Prostate gland (tissue), 2 donors: Measurements from ENCODE around the gene ARHGAP40. TPM values are rescaled to one million over a fixed set of nuclear protein-coding genes. Genes with fewer than 3 reads are reported as not detected.
A peak's percentile ranks its signal among the peaks of the same experiment; 100 is the strongest.

Source experiments
- DNase-seq: peaks from one replicate; pipeline ENCODE4 v3.0.0-alpha.2; 2019; ENCODE audit warnings: low spot score
- H3K27ac ChIP-seq, 2 donors: fragments of 200-600 bp; sonication (generic); 2 replicates each; pipeline ENCODE4 v1.5.1; 2017 to 2019
- H3K27me3 ChIP-seq: fragments of 200-600 bp; sonication (generic); replicated peaks from 2 replicates; pipeline ENCODE4 v1.5.1; 2019; ENCODE audit not compliant: insufficient read depth
- H3K36me3 ChIP-seq, 2 donors: fragments of 200-600 bp; sonication (generic); 1 replicate in 1 of 2; 2 replicates in 1 of 2; pipeline versions ENCODE4 v1.5.1 to v1.8.1; 2017 to 2019
- H3K4me1 ChIP-seq: fragments of 200-600 bp; sonication (generic); replicated peaks from 2 replicates; pipeline ENCODE4 v1.5.1; 2019
- H3K4me3 ChIP-seq, 2 donors: fragments of 200-600 bp; sonication (generic); 2 replicates each; pipeline ENCODE4 v1.5.1; 2017 to 2019
- H3K9me3 ChIP-seq: fragments of 200-600 bp; sonication (generic); 2 replicates; pipeline ENCODE4 v1.5.1; 2017
- CTCF ChIP-seq, 4 experiments: fragments of 200-600 bp in 2 of 4; fragments of 450-650 bp in 2 of 4; sonication (generic) in 2 of 4; IDR thresholded peaks; 1 replicate in 3 of 4; 2 replicates in 1 of 4; pipeline ENCODE4 v1.5.1; 2016 to 2019; ENCODE audit warnings: antibody characterized with exemption in 4 of 4, mild to moderate bottlenecking in 2 of 4, moderate library complexity in 2 of 4
- POLR2A ChIP-seq: fragments of 450-650 bp; IDR thresholded peaks from one replicate; pipeline ENCODE4 v1.6.1; 2016; ENCODE audit warnings: antibody characterized with exemption, mild to moderate bottlenecking
- POLR2AphosphoS5 ChIP-seq: sonication (generic); formaldehyde crosslinking; IDR thresholded peaks from one replicate; pipeline ENCODE4 v1.6.1; 2017; ENCODE audit warnings: antibody characterized with exemption
- WGBS: methylation state at CpG from one replicate; pipeline ENCODE4 v1.1.5; 2018; 5-methylcytosine and 5-hydroxymethylcytosine counted together
- intact Hi-C: fragments of 100-400 bp; cut with DNase I; formaldehyde crosslinking; loops from one replicate; pipeline ENCODE4 v1.14.2; 2022
- total RNA-seq, 2 donors: library from RNA; depleted of rRNA; stranded (reverse); fragments of >200 nt; gene quantifications; one replicate each; pipeline ENCODE4 v1.1.0, GENCODE V29; 2016

ARHGAP40 gene
- total RNA-seq, 2 donors from 2014 or later, result 0.85 to 4.5 TPM

DNA sequence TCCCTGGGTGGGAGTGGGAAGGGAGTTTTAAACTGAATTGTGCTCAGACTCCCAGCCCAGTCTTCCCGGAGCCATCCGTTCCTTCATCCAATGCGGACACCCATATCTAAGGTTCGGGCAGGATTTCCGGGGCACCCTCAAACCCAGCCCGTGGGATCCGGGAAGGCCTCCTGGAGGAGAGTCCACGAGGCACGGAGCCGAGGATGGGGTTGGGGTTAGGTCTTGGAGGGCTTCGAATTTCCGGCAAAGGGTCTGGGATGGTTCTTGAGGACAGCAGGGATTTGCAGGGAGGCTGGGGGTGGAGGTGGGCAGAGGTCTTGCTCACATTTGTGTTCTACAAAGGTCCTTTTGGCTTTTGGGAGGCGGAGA is 73.1 kb downstream of the ARHGAP40 start:
- H3K4me3 ChIP-seq, result no peak overlapping the region
- H3K27me3 ChIP-seq, result peaks cover 4% of the 10 kb centered on the region
- H3K27ac ChIP-seq, result no peak overlapping the region
- DNase-seq, result no peak
- TF ChIP-seq CTCF (IDR thresholded peaks at IDR 0.05) (no peak), POLR2AphosphoS5 (no peak), POLR2A (no peak)
- 30% methylated on average over 13 of the region's 13 CpGs for WGBS
- no peaks in the 10 kb centered on the region for H3K4me1 ChIP-seq
- intact Hi-C loops, result no loop called here
- no peaks in the 10 kb centered on the region for H3K36me3 ChIP-seq
- H3K9me3 ChIP-seq, result no peaks in the 10 kb centered on the region

DNA sequence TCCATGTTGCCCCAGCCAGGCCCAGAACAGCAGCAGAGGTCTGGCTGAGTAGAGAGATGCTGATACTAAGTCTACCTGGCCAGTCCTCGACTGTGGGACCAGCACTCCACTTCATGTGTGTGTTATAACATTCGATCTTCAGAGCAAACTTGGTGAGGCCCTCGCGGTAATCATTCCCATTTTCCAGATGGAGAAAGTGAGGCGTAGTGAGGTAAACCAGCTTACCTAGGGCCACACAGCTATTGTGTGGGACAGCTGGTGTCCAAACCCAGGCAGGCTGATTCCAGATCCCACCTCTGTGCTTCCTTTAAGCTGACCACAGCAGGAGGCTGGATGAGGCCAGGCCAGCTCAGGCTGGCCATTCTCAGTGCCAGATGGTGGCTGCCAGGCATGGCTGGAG is 75.0 kb downstream of the ARHGAP40 start:
- TF ChIP-seq POLR2AphosphoS5 (no peak), CTCF (IDR thresholded peaks at IDR 0.05) (no peak), POLR2A (no peak)
- Histone ChIP-seq H3K4me3 (no peak overlapping the region), H3K4me1 (no peaks in the 10 kb centered on the region), H3K9me3 (no peaks in the 10 kb centered on the region), H3K27ac (no peak overlapping the region), H3K36me3 (no peaks in the 10 kb centered on the region), H3K27me3 (peaks cover 4% of the 10 kb centered on the region)
- no peak for DNase-seq
- intact Hi-C loops, result no loop called here
- 84% methylated on average over 5 of the region's 5 CpGs for WGBS

- Histone ChIP-seq H3K27me3 (no peaks in the 10 kb centered on the region), H3K27ac (no peak overlapping the region), H3K4me3 (no peak overlapping the region), H3K36me3 (no peaks in the 10 kb centered on the region), H3K9me3 (no peaks in the 10 kb centered on the region), H3K4me1 (no peaks in the 10 kb centered on the region)
- 38% methylated on average over 9 of the region's 9 CpGs for WGBS
- no peak for TF ChIP-seq POLR2A
- TF ChIP-seq POLR2AphosphoS5, result no peak
- TF ChIP-seq CTCF (IDR thresholded peaks at IDR 0.05), result no peak
- no peak for DNase-seq
- intact Hi-C loops, result no loop called here
Measured at GRCh38 chr20:38680500-38681306, 79.1 kb downstream of the ARHGAP40 start.

DNA sequence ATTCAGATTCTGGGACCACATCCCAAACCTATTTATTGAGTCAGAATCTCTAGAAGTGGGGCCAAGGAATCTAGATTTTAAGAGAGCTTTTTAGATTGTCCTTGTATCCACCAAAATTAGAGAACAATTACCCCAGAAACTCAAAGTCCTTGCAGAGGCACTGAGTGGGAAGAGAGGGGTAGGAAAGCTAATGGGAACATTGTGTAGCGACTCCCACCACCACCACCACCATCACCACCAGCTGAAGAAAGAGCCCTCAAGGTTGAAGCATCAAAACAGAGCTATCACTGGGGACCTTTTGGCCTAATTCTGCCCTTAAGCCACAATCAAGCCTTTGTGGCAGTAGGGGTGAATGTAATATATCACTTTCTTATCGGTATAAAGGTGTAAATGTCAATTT is 83.7 kb downstream of the ARHGAP40 start:
- TF ChIP-seq CTCF (IDR thresholded peaks at IDR 0.05) (no peak), POLR2AphosphoS5 (no peak), POLR2A (no peak)
- WGBS, result 75% methylated on average over 2 of the region's 2 CpGs
- DNase-seq, result no peak
- Histone ChIP-seq H3K27me3 (no peaks in the 10 kb centered on the region), H3K4me1 (no peaks in the 10 kb centered on the region), H3K9me3 (no peaks in the 10 kb centered on the region), H3K27ac (no peak overlapping the region), H3K4me3 (no peak overlapping the region), H3K36me3 (no peaks in the 10 kb centered on the region)
- intact Hi-C loops, result no loop called here

DNA sequence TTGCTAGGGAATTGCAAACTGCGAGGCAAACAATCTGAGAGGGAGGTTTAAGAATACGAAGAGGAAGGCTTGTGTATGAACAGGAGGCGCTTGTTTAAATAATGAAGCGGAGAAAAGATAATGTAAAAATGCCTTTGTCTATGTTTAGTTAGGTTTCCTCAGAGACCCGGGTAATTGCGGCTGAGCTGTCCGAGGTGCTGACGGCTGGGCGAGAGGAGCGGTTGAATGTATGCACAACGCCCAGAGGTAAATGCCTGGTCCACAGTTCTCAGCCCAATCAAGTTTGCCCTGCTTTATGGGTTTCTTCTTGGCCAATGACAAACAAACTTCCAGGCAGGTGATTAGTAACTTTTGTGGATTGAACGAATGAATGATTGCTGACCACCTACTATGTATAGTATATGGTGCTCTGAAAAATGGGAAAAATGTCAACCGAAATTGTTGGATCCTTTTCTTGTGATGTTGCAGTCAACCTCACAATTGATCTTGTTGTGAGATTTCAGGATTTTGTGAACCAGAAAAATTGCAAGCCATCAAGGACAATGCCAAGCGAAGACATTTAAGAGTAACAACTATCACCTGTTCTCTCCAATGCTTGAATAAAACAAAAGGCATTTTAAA is 84.4 kb downstream of the ARHGAP40 start:
- Histone ChIP-seq H3K4me1 (no peaks in the 10 kb centered on the region), H3K27me3 (no peaks in the 10 kb centered on the region), H3K9me3 (no peaks in the 10 kb centered on the region), H3K27ac (no peak overlapping the region), H3K36me3 (no peaks in the 10 kb centered on the region), H3K4me3 (no peak overlapping the region)
- WGBS, result 11% methylated on average over 14 of the region's 14 CpGs
- TF ChIP-seq POLR2A, result no peak
- no peak for TF ChIP-seq POLR2AphosphoS5
- TF ChIP-seq CTCF (IDR thresholded peaks at IDR 0.05), result no peak
- intact Hi-C loops, result no loop called here
- peak; percentile 14 for DNase-seq
